Spleen (tissue), 11 donors: ENCODE data around the gene MEG3. TPM values are rescaled to one million over a fixed set of nuclear protein-coding genes. Genes with fewer than 3 reads are reported as not detected.

Source experiments
- DNase-seq: peaks from one replicate; pipeline ENCODE4 v3.0.0-alpha.2; 2020
- H3K27ac ChIP-seq, 8 donors: fragments of 200-600 bp; sonication (generic) in 7 of 8; 1 replicate in 4 of 8; 2 replicates in 4 of 8; pipeline versions ENCODE4 v1.5.0 to v1.8.0; 2016 to 2021; ENCODE audit warnings: inconsistent platforms in 4 of 8, mild to moderate bottlenecking in 4 of 8, moderate library complexity in 1 of 8
- H3K27me3 ChIP-seq, 7 donors: fragments of 200-600 bp; sonication (generic) in 6 of 7; replicated peaks in 1 of 7; 1 replicate in 4 of 7; 2 replicates in 3 of 7; pipeline versions ENCODE4 v1.5.0 to v1.8.0; 2016 to 2021; ENCODE audit warnings: inconsistent platforms in 3 of 7, mild to moderate bottlenecking in 1 of 7
- H3K36me3 ChIP-seq, 6 donors: fragments of 200-600 bp; sonication (generic) in 5 of 6; 1 replicate in 4 of 6; 2 replicates in 2 of 6; pipeline versions ENCODE4 v1.5.0 to v1.8.0; 2016 to 2021; ENCODE audit warnings: inconsistent platforms in 2 of 6
- H3K4me1 ChIP-seq, 6 donors: fragments of 200-600 bp; sonication (generic) in 5 of 6; 1 replicate in 3 of 6; 2 replicates in 3 of 6; pipeline versions ENCODE4 v1.5.0 to v1.8.0; 2016 to 2021; ENCODE audit warnings: inconsistent platforms in 3 of 6
- H3K4me3 ChIP-seq, 8 donors: fragments of 200-600 bp; sonication (generic) in 7 of 8; 1 replicate in 4 of 8; 2 replicates in 4 of 8; pipeline versions ENCODE4 v1.5.0 to v1.8.0; 2016 to 2021; ENCODE audit warnings: inconsistent platforms in 4 of 8, mild to moderate bottlenecking in 4 of 8, moderate library complexity in 2 of 8
- H3K9me3 ChIP-seq, 8 donors: fragments of 200-600 bp; sonication (generic) in 7 of 8; 1 replicate in 4 of 8; 2 replicates in 4 of 8; pipeline versions ENCODE4 v1.5.0 to v1.8.0; 2016 to 2021; ENCODE audit warnings: inconsistent platforms in 4 of 8
- POLR2A ChIP-seq, 3 donors: fragments of 450-650 bp; IDR thresholded peaks; one replicate each; pipeline ENCODE4 v1.5.1; 2017; ENCODE audit warnings: antibody characterized with exemption in 3 of 3, mild to moderate bottlenecking in 1 of 3
- POLR2AphosphoS5 ChIP-seq, 3 donors: sonication (generic); formaldehyde crosslinking; IDR thresholded peaks; one replicate each; pipeline ENCODE4 v1.5.1; 2017; ENCODE audit warnings: antibody characterized with exemption in 3 of 3
- WGBS, 5 donors: extraction: QIAGEN DNeasy Blood & Tissue Kit in 3 of 5; methylation state at CpG; one replicate each; pipeline versions ENCODE4 v1.1.5 to v1.1.7; 2013 to 2018; 5-methylcytosine and 5-hydroxymethylcytosine counted together
- intact Hi-C: fragments of 100-400 bp; cut with DNase I; formaldehyde crosslinking; loops from one replicate; pipeline ENCODE4 v1.15.0; 2023; ENCODE audit warnings: low total_unique reads
- polyA plus RNA-seq, 3 donors: library from polyadenylated mRNA; stranded (reverse); fragments of 200-250 nt; gene quantifications; one replicate each; pipeline ENCODE4 v1.2.1, GENCODE V29; 2013
- total RNA-seq, 7 donors: library from RNA; depleted of rRNA in 3 of 7; stranded (reverse); fragments of >200 nt in 3 of 7; fragmentation: NEBNext Ultra II Directional in 4 of 7; extraction: Animal tissue kit (Norgen Biotek cat#: 25700) in 4 of 7; gene quantifications; one replicate each; pipeline versions ENCODE4 v1.1.0 to v1.2.1, GENCODE V29; 2016 to 2021
- TF ChIP-seq, protein P1 (sequence below), 11 experiments: fragments of 200-600 bp in 7 of 11; fragments of 450-650 bp in 4 of 11; sonication (generic) in 4 of 11; IDR thresholded peaks in 8 of 11; conservative IDR thresholded peaks in 3 of 11; 1 replicate in 7 of 11; 2 replicates in 4 of 11; pipeline versions ENCODE4 v1.4.0 to v1.8.0; 2016 to 2021; ENCODE audit warnings: antibody characterized with exemption in 11 of 11, inconsistent platforms in 4 of 11, mild to moderate bottlenecking in 1 of 11
- donor health status: healthy with polysubstance abuse.
- donor health status: DM: no; HTN: no; CAD: no; lungs with moderate emphysema.
- donor health status: DM: no; HTN: no; CAD: no.
- donor health status: Bipolar disorder and iron deficiency.
- donor health status: healthy.
- donor health status: DM: no; HTN: no; CAD: no.
- donor health status: DM: yes; HTN: yes; CAD: no.

The MEG3 gene
- total and polyA plus RNA-seq, 10 donors = 86.5 to 763 (median 187) TPM

DNA sequence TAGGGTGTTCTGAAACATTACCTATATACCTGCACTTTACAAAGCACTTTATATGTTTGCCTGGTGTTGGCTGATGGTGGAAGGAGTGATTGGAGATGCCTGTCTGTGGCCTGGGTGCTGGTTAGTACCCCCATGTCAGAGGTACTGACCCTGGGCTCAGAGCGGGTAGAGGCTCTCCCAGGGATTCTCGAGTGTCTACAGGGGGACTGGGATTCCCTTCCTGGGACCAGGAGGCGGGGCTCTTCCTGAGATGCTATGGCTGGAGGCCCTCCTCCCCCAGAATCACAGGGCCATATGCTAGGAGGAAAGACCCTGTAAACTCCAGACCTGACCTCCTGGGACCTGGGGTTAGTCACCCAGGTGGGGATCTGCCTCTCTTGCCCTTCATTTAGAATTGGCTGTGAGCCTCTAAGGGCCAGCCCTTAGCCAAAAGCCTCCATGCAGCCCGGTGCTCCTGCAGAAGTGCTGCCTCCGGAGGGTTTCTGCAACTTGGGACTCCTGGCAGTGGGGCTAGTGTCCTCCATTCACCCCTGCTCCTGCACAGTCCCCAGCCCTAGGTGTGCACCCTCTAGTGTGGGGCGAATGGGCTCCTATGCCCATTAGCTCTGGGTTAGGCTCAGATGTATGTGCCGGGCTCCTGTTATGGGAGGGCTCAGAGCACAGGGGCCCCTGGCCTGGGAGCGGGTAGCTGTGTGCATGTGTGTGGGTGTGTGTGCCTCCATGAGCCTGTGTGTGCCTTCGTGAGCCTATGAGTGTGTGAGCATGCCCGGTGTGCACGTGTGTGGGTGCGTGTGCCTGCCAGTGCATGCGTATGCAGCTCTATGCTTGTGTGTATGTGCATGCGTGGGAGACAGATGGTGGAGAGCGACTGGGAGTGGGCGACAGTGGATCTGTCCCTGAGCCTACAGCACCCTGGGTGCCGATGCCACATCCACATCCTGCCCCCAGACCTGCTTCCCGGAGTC, 41.0 kb downstream of the MEG3 start:
- Histone ChIP-seq H3K27me3 (no peaks in the 10 kb centered on the region), H3K9me3 (no peaks in the 10 kb centered on the region), H3K4me3 (no peak overlapping the region), H3K27ac (no peak overlapping the region), H3K36me3 (no peaks in the 10 kb centered on the region), H3K4me1 (no peaks in the 10 kb centered on the region)
- no peak for TF ChIP-seq POLR2A (IDR thresholded peaks at IDR 0.05)
- TF ChIP-seq, protein P1, sequence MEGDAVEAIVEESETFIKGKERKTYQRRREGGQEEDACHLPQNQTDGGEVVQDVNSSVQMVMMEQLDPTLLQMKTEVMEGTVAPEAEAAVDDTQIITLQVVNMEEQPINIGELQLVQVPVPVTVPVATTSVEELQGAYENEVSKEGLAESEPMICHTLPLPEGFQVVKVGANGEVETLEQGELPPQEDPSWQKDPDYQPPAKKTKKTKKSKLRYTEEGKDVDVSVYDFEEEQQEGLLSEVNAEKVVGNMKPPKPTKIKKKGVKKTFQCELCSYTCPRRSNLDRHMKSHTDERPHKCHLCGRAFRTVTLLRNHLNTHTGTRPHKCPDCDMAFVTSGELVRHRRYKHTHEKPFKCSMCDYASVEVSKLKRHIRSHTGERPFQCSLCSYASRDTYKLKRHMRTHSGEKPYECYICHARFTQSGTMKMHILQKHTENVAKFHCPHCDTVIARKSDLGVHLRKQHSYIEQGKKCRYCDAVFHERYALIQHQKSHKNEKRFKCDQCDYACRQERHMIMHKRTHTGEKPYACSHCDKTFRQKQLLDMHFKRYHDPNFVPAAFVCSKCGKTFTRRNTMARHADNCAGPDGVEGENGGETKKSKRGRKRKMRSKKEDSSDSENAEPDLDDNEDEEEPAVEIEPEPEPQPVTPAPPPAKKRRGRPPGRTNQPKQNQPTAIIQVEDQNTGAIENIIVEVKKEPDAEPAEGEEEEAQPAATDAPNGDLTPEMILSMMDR (IDR thresholded peaks at IDR 0.05 in 8 of 11, conservative IDR thresholded peaks at IDR 0.05 in 3 of 11) = no peak
- no peak for TF ChIP-seq POLR2AphosphoS5 (IDR thresholded peaks at IDR 0.05)
- DNase-seq = peak; percentile 57
- intact Hi-C loops = no loop called here
- 86 to 93% (median 87%) methylated on average over 13 to 18 of the region's 18 CpGs for WGBS, 5 donors

DNA sequence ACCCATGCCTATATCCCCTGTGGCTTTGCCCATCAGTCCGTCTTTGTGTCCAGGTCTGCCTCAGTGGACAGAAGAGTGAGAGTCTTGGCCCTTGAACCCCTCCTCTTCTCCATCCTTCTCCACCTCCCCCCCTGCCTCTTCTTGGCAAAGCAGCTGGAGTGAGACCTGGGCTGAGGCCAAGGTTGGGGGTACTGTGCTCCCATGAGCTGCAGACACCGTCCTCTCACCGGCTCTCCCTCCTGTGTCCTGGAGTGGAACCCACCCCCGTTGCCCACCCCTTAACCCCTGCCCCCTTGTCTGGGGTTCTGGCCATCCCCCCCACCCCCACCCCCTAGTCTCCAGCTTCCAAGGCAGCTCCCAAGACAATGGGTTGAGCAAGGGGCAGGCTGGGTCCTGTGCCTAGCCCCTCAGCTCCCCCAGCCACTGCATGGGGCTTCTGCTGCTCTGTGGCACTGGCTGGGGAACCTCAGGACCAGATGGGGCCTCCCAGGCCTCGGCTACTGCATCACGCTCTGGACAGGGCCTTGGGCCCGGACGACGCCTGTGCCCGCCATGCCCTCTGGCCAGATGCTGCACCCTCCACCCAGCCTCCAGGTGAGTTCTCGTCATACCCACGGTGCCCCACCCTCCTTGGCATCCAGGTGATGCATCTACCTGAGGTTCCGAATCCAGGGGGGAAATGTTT, 41.9 kb downstream of the MEG3 start:
- Histone ChIP-seq H3K36me3 (no peaks in the 10 kb centered on the region), H3K27ac (no peak overlapping the region), H3K27me3 (no peaks in the 10 kb centered on the region), H3K4me3 (no peak overlapping the region), H3K9me3 (no peaks in the 10 kb centered on the region), H3K4me1 (no peaks in the 10 kb centered on the region)
- peak; percentile 45 for DNase-seq
- 86 to 95% (median 92%) methylated on average over 7 to 13 of the region's 13 CpGs for WGBS, 5 donors
- intact Hi-C loops = no loop called here
- TF ChIP-seq POLR2AphosphoS5 (IDR thresholded peaks at IDR 0.05) = no peak

DNA sequence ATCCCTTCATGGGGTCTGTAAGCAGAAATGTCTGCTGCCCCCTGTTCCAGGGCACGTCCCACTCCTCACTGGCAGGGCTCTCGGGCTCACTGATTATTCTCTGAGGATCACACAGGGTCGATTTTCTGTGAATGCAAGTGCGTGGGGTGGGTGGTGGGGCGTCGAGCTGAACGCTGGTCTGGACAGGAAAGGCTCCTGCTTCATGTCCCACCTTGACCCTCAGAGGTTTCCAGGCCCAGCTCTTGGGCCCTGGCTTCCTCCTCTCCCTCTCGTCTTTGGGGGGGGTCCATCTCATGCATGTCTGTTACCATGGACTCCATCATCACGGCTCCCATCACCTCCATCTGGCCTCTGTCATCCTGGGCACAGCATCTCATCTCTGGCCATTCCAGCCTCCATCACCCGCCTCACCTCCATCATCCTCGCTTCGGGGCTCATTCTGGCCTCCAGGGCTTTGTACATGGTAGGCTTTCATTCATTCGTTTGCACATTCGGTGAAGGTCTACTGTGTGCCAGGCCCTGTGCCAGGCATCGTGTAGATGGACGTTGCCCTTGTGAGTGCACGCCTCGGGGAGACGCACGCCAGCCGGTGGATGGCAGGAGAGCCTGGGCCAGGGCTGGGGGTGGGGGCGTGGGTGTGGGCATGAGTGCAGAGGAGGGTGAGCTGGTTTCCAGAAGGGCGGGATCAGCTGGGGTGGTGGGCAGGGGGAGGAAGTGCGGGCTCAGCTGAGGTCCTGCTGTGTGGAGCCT, 42.9 kb downstream of the MEG3 start:
- H3K36me3 ChIP-seq = no peaks in the 10 kb centered on the region
- H3K4me1 ChIP-seq = no peaks in the 10 kb centered on the region
- intact Hi-C loops = no loop called here
- no peak overlapping the region for H3K27ac ChIP-seq
- no peaks in the 10 kb centered on the region for H3K9me3 ChIP-seq
- DNase-seq = peak; percentile 48
- no peak overlapping the region for H3K4me3 ChIP-seq
- no peaks in the 10 kb centered on the region for H3K27me3 ChIP-seq
- 88 to 92% (median 90%) methylated on average over 21 to 22 of the region's 24 CpGs for WGBS, 5 donors
- TF ChIP-seq POLR2AphosphoS5 (IDR thresholded peaks at IDR 0.05) (no peak), POLR2A (IDR thresholded peaks at IDR 0.05) (no peak)
- TF ChIP-seq, protein P1 (IDR thresholded peaks at IDR 0.05 in 8 of 11, conservative IDR thresholded peaks at IDR 0.05 in 3 of 11) = no peak

DNA sequence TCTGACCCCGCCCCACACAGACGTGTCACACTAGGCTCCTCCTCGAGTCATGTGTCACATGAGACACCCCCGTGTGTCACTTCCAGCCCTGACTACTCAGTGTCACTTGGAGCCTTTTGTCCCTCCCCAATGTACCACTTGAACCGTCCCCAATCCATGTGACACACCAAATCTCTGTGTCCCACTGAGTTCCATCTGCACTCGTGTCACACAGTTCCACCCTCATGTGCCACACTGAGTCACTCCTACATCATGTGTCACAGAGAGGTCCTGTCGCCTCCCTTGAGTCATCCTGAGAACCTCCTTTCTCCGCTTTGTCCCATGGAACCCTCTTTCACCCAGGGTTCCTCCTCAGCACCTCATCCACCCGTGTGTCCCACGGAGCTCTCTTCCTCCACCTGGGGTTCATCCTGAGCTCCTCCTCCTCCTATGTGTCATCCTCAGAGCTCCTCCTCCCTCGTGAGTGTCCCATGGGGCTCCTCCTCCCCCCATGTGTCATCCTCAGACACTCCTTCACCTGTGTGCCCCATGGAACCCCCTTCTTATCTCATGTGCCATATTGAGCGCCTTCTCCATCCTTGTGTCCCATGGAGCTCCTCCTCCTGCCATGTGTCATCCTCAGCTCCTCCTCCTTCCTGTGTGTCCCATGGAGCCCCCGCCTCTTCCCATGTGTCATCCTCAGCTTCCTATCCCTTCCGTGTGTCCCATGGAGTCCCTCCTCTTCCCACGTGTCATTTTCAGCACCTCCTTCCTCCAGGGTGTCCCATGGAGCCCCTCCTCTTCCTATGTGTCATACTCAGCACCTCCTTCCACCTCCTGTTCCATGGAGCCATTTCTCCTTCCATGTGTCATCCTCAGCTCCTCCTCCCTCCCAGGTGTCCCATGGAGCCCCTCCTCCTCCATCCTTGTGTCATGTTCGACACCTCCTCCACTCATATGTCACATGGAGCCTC, 45.6 kb downstream of the MEG3 start:
- TF ChIP-seq POLR2A (IDR thresholded peaks at IDR 0.05) (no peak), POLR2AphosphoS5 (IDR thresholded peaks at IDR 0.05) (no peak)
- TF ChIP-seq, protein P1 (IDR thresholded peaks at IDR 0.05 in 8 of 11, conservative IDR thresholded peaks at IDR 0.05 in 3 of 11) = no peak
- DNase-seq = peak; percentile 30
- intact Hi-C loops = no loop called here

More for the DNA sequence above, 45.6 kb downstream of the MEG3 start:
- Histone ChIP-seq H3K27me3 (peaks cover 0 to 11% (median 0%) of the 10 kb centered on the region in 7 donors), H3K4me3 (no peak overlapping the region), H3K9me3 (no peaks in the 10 kb centered on the region), H3K36me3 (no peaks in the 10 kb centered on the region), H3K27ac (no peak overlapping the region), H3K4me1 (no peaks in the 10 kb centered on the region)
- WGBS, 5 donors = 68 to 79% (median 75%) methylated on average over 16 of the region's 16 CpGs
